GM06990 (cell line): ENCODE data around the gene RIBC1.

Experiments
- DNase-seq: peaks from one replicate; pipeline ENCODE4 v3.0.0-alpha.2; 2011; ENCODE audit not compliant: insufficient read length; ENCODE audit errors: extremely low read depth
- H3K27me3 ChIP-seq: replicated peaks from 2 replicates; pipeline ENCODE4 v1.6.0; 2011; ENCODE audit warnings: low read length; ENCODE audit not compliant: control insufficient read depth, insufficient read depth
- H3K36me3 ChIP-seq: 2 replicates; pipeline ENCODE4 v1.5.1; 2011; ENCODE audit warnings: low read length; ENCODE audit not compliant: control insufficient read depth, insufficient read depth
- H3K4me3 ChIP-seq: replicated peaks from 2 replicates; pipeline ENCODE4 v1.5.1; 2011; ENCODE audit warnings: low read depth, mild to moderate bottlenecking, control low read depth, low read length
- TF ChIP-seq, protein P1 (sequence below): IDR thresholded peaks from 2 replicates; pipeline ENCODE4 v1.5.1; 2011; ENCODE audit warnings: low read length, control low read depth, mild to moderate bottlenecking, inconsistent platforms; ENCODE audit not compliant: insufficient read depth, poor library complexity, severe bottlenecking

RIBC1 gene

GRCh38 chrX:53442322-53442631, 19.6 kb downstream of the RIBC1 start:
- TF ChIP-seq, protein P1, sequence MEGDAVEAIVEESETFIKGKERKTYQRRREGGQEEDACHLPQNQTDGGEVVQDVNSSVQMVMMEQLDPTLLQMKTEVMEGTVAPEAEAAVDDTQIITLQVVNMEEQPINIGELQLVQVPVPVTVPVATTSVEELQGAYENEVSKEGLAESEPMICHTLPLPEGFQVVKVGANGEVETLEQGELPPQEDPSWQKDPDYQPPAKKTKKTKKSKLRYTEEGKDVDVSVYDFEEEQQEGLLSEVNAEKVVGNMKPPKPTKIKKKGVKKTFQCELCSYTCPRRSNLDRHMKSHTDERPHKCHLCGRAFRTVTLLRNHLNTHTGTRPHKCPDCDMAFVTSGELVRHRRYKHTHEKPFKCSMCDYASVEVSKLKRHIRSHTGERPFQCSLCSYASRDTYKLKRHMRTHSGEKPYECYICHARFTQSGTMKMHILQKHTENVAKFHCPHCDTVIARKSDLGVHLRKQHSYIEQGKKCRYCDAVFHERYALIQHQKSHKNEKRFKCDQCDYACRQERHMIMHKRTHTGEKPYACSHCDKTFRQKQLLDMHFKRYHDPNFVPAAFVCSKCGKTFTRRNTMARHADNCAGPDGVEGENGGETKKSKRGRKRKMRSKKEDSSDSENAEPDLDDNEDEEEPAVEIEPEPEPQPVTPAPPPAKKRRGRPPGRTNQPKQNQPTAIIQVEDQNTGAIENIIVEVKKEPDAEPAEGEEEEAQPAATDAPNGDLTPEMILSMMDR, result no peak
- no peak for DNase-seq
- no peaks in the 10 kb centered on the region for H3K36me3 ChIP-seq
- peak overlapping the region; percentile 59; the same call in 1 of the 2 replicates for H3K4me3 ChIP-seq
- no peaks in the 10 kb centered on the region for H3K27me3 ChIP-seq

DNA sequence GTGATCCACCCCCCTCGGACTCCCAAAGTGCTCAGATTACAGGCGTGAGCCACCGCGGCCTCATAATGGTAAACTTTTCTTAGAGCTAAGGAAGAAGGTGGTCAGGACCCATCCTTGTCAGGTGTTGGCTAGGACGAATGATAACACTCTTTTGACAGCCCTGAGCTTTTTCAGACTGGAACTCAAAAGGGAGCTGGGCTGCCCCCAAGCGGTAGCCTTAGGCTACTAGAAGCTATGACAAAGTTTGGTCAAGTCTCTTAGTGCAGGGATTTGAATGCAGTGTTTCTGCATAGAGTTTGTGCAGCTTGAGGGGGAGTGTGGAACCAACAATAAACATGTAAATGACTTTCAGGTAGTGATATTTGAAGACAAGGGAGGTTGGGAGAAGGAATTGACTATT, 23.3 kb downstream of the RIBC1 start:
- no peak overlapping the region for H3K4me3 ChIP-seq
- H3K27me3 ChIP-seq, result no peaks in the 10 kb centered on the region
- TF ChIP-seq, protein P1, result peak; percentile 76
- no peak for DNase-seq
- no peaks in the 10 kb centered on the region for H3K36me3 ChIP-seq

- no peaks in the 10 kb centered on the region for H3K27me3 ChIP-seq
- no peak for DNase-seq
- H3K4me3 ChIP-seq, result no peak overlapping the region
- TF ChIP-seq, protein P1, result no peak
- H3K36me3 ChIP-seq, result no peaks in the 10 kb centered on the region
Measured at GRCh38 chrX:53447441-53447840, 24.8 kb downstream of the RIBC1 start.

GRCh38 chrX:53449632-53450031, 27.0 kb downstream of the RIBC1 start:
- Histone ChIP-seq H3K27me3 (no peaks in the 10 kb centered on the region), H3K4me3 (no peak overlapping the region), H3K36me3 (no peaks in the 10 kb centered on the region)
- DNase-seq, result no peak
- TF ChIP-seq, protein P1, result no peak

DNA sequence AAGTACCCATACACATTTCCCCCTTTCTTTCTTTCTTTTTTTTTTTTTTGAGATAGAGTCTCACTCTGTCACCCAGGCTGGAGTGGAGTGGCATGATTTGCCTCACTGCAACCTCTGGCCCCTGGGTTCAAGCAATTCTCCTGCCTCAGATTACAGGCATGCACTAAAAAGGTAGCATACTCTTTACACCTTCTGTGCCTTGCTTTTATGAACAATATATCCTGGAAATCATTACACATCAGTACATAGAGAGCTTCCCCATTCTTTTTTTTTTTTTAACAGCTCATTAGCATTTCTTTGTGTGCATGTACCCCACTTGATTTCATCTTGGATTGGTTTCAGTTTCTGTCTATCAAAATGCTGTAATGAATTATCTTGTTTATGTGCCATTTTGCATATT, 30.1 kb downstream of the RIBC1 start:
- TF ChIP-seq, protein P1, result no peak
- Histone ChIP-seq H3K4me3 (no peak overlapping the region), H3K27me3 (no peaks in the 10 kb centered on the region), H3K36me3 (no peaks in the 10 kb centered on the region)
- DNase-seq, result no peak

GRCh38 chrX:53456254-53456653, 33.6 kb downstream of the RIBC1 start:
- no peak for DNase-seq
- no peak overlapping the region for H3K4me3 ChIP-seq
- no peaks in the 10 kb centered on the region for H3K36me3 ChIP-seq
- TF ChIP-seq, protein P1, result no peak
- no peaks in the 10 kb centered on the region for H3K27me3 ChIP-seq
